ENCODE data around the gene JAK3. TPM values are rescaled to one million over a fixed set of nuclear protein-coding genes. Genes with fewer than 3 reads are reported as not detected.

JAK3 gene
- total RNA-seq, 1 experiment from 2014 or later = 3.3 TPM

DNA sequence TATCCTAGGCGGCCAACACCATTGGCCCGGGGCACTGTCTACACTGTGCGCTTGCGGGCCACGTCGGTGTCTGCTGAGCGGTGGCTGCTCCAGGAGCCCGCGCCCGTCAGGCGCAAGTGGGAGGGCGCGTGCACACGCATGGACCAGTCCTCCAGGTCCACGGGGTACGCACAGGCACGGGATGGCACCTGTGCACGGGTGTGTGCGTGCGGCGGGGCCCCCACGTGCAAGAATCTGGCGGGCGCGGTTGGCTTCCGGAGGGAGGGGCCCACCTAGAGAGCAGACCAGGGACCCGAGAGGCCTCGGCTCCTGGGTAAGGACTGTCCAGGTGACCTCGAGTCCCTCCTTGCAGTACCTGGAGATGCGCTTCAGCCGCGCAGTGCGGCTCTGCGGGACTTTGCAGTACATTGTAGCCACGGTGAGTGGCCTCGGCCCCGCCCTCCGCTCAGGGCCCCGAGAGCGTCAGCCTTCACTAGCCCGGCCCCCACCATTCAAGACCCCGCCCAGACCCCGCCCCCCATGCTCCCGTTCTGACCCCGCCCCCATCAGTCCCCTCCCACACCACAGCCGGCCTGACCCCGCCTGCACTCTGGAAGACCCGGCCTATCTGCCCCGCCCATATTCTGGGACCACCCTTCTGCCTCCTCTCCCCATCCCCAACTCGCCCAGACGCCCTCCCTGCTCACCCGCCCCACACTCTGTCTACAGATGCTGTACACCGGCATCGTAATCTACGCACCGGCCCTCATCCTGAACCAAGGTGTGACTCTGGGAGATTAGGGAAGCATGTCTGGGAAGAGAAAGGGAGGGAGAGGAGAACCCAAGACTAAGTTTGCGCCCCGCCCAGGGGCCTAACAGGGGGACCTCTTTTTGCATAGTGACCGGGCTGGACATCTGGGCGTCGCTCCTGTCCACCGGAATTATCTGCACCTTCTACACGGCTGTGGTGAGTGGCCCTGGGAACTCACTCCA, 26.3 kb upstream of the JAK3 start:
- Histone ChIP-seq H3K27ac (ENCODE audit: insufficient read length, low read depth, low read length) (no peak overlapping the region), H2BK20ac (ENCODE audit: low read depth, low read length, poor library complexity, severe bottlenecking) (no peak overlapping the region), H4K91ac (ENCODE audit: insufficient read length, low read depth, low read length) (no peak overlapping the region), H3K9ac (ENCODE audit: extremely low read depth, insufficient read length, low read length) (no peak overlapping the region), H2BK12ac (ENCODE audit: insufficient read length, low read depth, low read length) (no peak overlapping the region), H3K23me2 (ENCODE audit: insufficient read length, low read depth, low read length, poor library complexity, severe bottlenecking) (peaks cover 8% of the 10 kb centered on the region), H2BK5ac (ENCODE audit: insufficient read length, low read length) (no peak overlapping the region), H4K20me1 (ENCODE audit: control insufficient read depth, insufficient read depth, insufficient read length) (no peaks in the 10 kb centered on the region), H3K79me1 (ENCODE audit: insufficient read depth, low read depth, low read length, poor library complexity, severe bottlenecking) (no peaks in the 10 kb centered on the region), H3K56ac (ENCODE audit: insufficient read length, low read depth, low read length) (no peak overlapping the region), H3K79me2 (ENCODE audit: insufficient read depth, low read length) (no peaks in the 10 kb centered on the region), H2BK15ac (ENCODE audit: low read depth, low read length) (no peak overlapping the region), H3K4me1 (ENCODE audit: insufficient read depth, low read length) (no peaks in the 10 kb centered on the region), H3K4me2 (ENCODE audit: insufficient read depth, insufficient read length, low read length) (peak overlapping the region; percentile 93), H3K14ac (ENCODE audit: insufficient read depth, low read length) (no peak overlapping the region), H4K5ac (ENCODE audit: insufficient read length, low read depth, low read length) (no peak overlapping the region), H3T11ph (ENCODE audit: low read length) (no peak overlapping the region), H3K18ac (ENCODE audit: insufficient read length, low read depth, low read length) (no peak overlapping the region), H3K9me3 (ENCODE audit: control insufficient read depth, low read depth, low read length) (no peaks in the 10 kb centered on the region), H3K27me3 (ENCODE audit: insufficient read depth, low read length) (no peaks in the 10 kb centered on the region; the same call in 1 of the 2 replicates), H3K4ac (ENCODE audit: low read depth, low read length) (no peak overlapping the region), H2AK5ac (ENCODE audit: insufficient read length, low read length) (no peak overlapping the region), H2BK120ac (ENCODE audit: low read depth, low read length, poor library complexity, severe bottlenecking) (no peak overlapping the region), H2AFZ (ENCODE audit: low read length) (peak overlapping the region; percentile 84), H4K8ac (replicated peaks; ENCODE audit: insufficient read length, low read depth, low read length) (no peak overlapping the region), H3K23ac (ENCODE audit: insufficient read length, low read depth, low read length) (no peak overlapping the region)
- Mint-ChIP-seq H3K27me3 (ENCODE audit: low read depth) (peaks cover 32% of the 10 kb centered on the region), H3K36me3 (ENCODE audit: insufficient read depth in 1 of 3, low read depth in 3 of 3) (no peaks in the 10 kb centered on the region; a peak in 1 of 7 replicates), H3K4me1 (peaks cover 3 to 10% of the 10 kb centered on the region in 2 experiments), H3K9me3 (no peaks in the 10 kb centered on the region; a peak in 1 of 5 replicates), H3K27ac (no peak overlapping the region; a peak in 1 of 7 replicates), H3K4me3 (peak overlapping the region; percentile 67 to 78)
- TF ChIP-seq, protein P1, sequence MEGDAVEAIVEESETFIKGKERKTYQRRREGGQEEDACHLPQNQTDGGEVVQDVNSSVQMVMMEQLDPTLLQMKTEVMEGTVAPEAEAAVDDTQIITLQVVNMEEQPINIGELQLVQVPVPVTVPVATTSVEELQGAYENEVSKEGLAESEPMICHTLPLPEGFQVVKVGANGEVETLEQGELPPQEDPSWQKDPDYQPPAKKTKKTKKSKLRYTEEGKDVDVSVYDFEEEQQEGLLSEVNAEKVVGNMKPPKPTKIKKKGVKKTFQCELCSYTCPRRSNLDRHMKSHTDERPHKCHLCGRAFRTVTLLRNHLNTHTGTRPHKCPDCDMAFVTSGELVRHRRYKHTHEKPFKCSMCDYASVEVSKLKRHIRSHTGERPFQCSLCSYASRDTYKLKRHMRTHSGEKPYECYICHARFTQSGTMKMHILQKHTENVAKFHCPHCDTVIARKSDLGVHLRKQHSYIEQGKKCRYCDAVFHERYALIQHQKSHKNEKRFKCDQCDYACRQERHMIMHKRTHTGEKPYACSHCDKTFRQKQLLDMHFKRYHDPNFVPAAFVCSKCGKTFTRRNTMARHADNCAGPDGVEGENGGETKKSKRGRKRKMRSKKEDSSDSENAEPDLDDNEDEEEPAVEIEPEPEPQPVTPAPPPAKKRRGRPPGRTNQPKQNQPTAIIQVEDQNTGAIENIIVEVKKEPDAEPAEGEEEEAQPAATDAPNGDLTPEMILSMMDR (conservative IDR thresholded peaks at IDR 0.05) = no peak
- peak; percentile 91 for DNase-seq
- no CpG with 5 or more reads among the region's 63 CpGs for WGBS (ENCODE audit: extremely low coverage, insufficient read length, low lambda C conversion rate)
